Measurements from ENCODE around the gene TXNDC9.
"Not testable (repeated sequence)": the region's sequence is repeated elsewhere in the genome, so short reads cannot be mapped to it uniquely, and the experiment has no call there.

Gene TXNDC9

GRCh38 chr2:99317873-99318200 lies 18.3 kb downstream of the TXNDC9 start:
- DNase-seq, result not testable (repeated sequence)

DNA sequence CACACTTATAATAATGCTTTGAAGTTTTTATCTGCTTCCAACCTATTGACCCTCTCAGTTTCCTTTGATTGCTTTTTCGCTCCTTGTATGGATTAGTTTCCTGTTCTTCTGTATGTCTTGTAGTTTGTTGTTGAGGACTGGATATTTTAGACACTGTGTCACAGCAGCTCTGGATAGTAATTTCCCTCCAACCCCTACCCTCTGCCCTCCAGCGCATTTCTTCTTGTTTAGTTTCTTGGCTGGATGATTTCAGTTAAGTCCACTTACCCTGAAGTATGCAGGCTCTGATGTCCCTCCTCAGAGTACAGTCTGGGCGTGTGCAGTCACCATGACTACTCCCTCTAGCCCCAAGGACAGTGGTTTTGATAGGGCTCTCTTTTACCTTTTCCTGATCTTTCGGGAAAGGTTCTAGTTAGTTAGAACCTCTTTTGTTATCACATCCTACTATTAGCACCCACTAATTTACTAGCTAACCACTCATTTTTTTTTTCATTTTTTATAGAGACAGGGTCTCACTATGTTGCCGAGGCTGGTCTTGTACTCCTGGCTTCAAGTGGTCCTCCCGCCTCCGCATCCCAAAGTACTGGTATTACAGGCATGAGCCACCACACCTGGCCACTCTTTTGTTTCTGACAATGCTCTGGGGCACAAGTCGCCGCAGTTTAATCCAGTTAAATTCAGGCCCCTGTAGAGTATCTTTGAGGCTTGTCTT lies 18.8 kb downstream of the TXNDC9 start:
- DNase-seq, result no peak

GRCh38 chr2:99301097-99301496 lies 35.0 kb downstream of the TXNDC9 start, which contains the start of gene LYG1:
LYG1 (minus strand) TSS chr2:99301197; CDS start chr2:99295670, 5,527 bp downstream.
- DNase-seq, result not testable (repeated sequence)

GRCh38 chr2:99299580-99299979 lies 36.6 kb downstream of the TXNDC9 start:
- DNase-seq, result no peak

DNA sequence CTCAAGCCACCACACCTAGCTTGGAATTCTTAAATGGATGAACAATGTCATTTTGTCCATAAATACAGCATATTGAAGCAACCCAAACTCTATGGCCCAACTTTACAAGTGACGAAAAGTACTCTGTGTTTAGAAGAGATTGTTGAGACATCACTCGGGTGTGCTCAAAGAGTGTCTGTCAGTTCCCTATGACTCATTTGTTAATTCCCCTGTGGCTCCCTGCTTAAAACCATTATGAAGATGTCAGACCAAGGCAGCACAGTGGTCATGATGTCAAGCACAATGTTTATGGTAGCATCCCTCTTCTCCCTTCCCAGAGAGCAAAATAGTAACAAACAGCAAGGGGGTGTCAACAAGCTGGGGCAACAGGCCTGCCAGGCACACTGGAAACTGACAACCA lies 38.1 kb downstream of the TXNDC9 start:
- DNase-seq, result no peak

DNA sequence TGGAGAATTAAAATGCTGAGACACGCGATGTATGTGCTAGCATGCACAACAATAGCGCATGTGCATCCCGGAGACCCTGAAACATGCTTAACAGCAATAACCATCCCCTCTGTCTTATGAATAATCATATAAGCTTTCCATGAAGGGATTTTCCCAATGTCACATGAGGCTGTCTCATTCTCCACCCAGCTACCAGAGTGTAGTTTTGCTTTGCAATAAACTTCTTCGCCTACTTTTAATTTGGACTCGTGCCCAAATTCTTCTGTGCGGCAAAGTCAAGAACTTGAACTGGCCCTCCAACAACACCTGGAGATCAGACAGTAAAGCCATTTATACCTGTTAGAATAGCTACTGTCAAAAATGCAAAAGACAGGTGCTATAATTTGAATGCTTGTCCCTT lies 50.6 kb downstream of the TXNDC9 start:
- DNase-seq, result no peak

GRCh38 chr2:99279969-99280695 lies 56.0 kb downstream of the TXNDC9 start:
- DNase-seq, result no peak

DNA sequence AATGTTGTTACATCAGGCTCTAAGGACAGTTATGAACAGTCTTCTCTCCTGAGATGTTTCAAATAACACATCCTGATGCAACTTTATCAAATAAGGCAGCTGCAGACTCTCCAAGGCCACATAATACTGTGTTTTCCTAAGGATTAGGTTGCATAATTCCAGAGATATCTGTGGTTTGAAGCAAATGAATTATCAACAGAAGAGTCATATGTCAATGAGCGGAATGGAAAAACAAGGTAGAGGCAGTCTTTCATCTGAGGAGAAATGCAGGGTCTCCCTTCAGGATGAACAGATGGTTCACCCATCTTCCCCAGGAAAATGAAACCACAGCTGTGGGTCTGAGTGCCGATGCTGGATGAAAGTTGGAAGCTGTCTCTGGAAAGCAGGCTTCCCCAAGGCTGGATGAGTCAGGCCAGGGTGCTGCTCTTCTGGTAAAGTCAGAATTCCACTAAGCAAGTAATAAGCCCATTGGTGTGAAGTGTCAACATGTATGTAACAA lies 57.3 kb downstream of the TXNDC9 start:
- no peak for DNase-seq

DNA sequence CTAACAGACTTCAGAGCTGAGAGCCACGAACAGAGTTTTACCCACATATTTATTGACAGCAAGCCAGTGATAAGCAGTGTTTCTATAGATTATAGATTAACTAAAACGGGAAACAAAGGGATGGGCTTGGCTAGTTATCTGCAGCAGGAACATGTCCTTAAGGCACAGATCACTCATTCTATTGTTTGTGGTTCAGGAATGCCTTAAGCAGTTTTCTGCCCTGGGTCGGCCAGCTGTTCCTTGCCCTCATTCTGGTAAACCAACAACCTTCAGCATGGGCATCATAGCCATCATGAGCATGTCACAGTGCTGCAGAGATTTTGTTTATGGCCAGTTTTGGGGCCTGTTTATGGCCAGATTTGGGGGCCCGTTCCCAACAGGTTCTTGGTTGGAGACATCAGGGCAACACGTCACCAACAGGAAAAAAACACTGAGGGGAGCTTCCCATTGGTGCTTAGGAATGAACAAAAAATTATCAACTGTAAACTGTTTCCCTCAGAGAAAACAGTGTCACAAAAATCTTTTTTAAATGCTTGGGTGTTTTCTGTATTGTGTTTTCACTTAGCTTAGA lies 57.9 kb downstream of the TXNDC9 start:
- not testable (repeated sequence) for DNase-seq

- no peak for DNase-seq
Observed at GRCh38 chr2:99275882-99276281, 60.3 kb downstream of the TXNDC9 start.
